ENCODE measurements around the gene LOXHD1. TPM values are rescaled to one million over a fixed set of nuclear protein-coding genes. Genes with fewer than 3 reads are reported as not detected.

Gene LOXHD1
- total and polyA plus RNA-seq, 2 of the 4 experiments (the other 2 are of a cell fraction) = not detected

- Histone ChIP-seq H3K27ac (ENCODE audit: insufficient read depth, low read length) (no peak overlapping the region), H3K9me3 (ENCODE audit: control insufficient read depth, insufficient read depth, low read length) (no peaks in the 10 kb centered on the region), H3K36me3 (ENCODE audit: control insufficient read depth, insufficient read depth, low read length) (no peaks in the 10 kb centered on the region), H3K9ac (ENCODE audit: low read depth, low read length) (no peak overlapping the region), H4K8ac (ENCODE audit: low read depth in 2 of 2, low read length in 2 of 2) (no peak overlapping the region), H3K4ac (ENCODE audit: low read depth, low read length) (no peak overlapping the region), H3K56ac (ENCODE audit: extremely low read depth, insufficient read depth, low read length) (no peak overlapping the region), H2AK9ac (replicated peaks; ENCODE audit: low read depth, low read length, poor library complexity) (no peak overlapping the region), H3K18ac (ENCODE audit: low read depth, low read length) (no peak overlapping the region), H3K14ac (replicated peaks; ENCODE audit: low read depth, low read length) (no peak overlapping the region), H3K23ac (ENCODE audit: low read depth, low read length) (no peak overlapping the region), H3K4me1 (ENCODE audit: control insufficient read depth, insufficient read depth, low read length) (no peaks in the 10 kb centered on the region), H3K79me1 (ENCODE audit: low read depth in 1 of 2, low read length in 2 of 2) (no peaks in the 10 kb centered on the region), H4K91ac (ENCODE audit: insufficient read depth, low read depth, low read length) (no peak overlapping the region), H4K20me1 (ENCODE audit: insufficient read depth, low read length) (no peaks in the 10 kb centered on the region), H2AK5ac (ENCODE audit: low read depth, low read length) (no peak overlapping the region), H3K4me2 (ENCODE audit: low read depth, low read length) (no peak overlapping the region), H2BK5ac (ENCODE audit: low read depth, low read length, poor library complexity, severe bottlenecking) (no peak overlapping the region), H2BK120ac (ENCODE audit: low read depth, low read length) (no peak overlapping the region), H3K27me3 (ENCODE audit: control insufficient read depth, insufficient read depth, low read length) (no peaks in the 10 kb centered on the region), H2BK20ac (ENCODE audit: low read depth, low read length) (no peak overlapping the region), H2BK15ac (ENCODE audit: low read depth, low read length) (no peak overlapping the region), H2AFZ (replicated peaks; ENCODE audit: low read length, poor library complexity) (no peak overlapping the region), H3K9me1 (ENCODE audit: insufficient read depth, low read length) (no peaks in the 10 kb centered on the region), H4K5ac (ENCODE audit: low read depth, low read length) (no peak overlapping the region), H3K4me3 (ENCODE audit: insufficient read depth, low read depth, low read length) (no peak overlapping the region)
- in situ Hi-C loops (cut with MboI; ENCODE audit: low sequenced_read_pairs) = no loop called here
- ChIA-PET CTCF (no interaction called here), POLR2A (ENCODE audit: unreplicated experiment) (no interaction called here)
- TF ChIP-seq, protein P1, sequence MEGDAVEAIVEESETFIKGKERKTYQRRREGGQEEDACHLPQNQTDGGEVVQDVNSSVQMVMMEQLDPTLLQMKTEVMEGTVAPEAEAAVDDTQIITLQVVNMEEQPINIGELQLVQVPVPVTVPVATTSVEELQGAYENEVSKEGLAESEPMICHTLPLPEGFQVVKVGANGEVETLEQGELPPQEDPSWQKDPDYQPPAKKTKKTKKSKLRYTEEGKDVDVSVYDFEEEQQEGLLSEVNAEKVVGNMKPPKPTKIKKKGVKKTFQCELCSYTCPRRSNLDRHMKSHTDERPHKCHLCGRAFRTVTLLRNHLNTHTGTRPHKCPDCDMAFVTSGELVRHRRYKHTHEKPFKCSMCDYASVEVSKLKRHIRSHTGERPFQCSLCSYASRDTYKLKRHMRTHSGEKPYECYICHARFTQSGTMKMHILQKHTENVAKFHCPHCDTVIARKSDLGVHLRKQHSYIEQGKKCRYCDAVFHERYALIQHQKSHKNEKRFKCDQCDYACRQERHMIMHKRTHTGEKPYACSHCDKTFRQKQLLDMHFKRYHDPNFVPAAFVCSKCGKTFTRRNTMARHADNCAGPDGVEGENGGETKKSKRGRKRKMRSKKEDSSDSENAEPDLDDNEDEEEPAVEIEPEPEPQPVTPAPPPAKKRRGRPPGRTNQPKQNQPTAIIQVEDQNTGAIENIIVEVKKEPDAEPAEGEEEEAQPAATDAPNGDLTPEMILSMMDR (conservative IDR thresholded peaks at IDR 0.05; ENCODE audit: low read depth, low read length) = no peak
- no peak for TF ChIP-seq MAFK (IDR thresholded peaks at IDR 0.05; ENCODE audit: low read depth, low read length)
- TF ChIP-seq CHD1 (IDR thresholded peaks at IDR 0.05; ENCODE audit: low read depth, low read length) = no peak
- TF ChIP-seq MXI1 (IDR thresholded peaks at IDR 0.05; ENCODE audit: borderline replicate concordance, low read depth, low read length) = no peak
- no peak for TF ChIP-seq RCOR1 (IDR thresholded peaks at IDR 0.05; ENCODE audit: insufficient replicate concordance, low read length)
- TF ChIP-seq RAD21 (IDR thresholded peaks at IDR 0.05; ENCODE audit: low read length) = no peak
- TF ChIP-seq RFX5 (IDR thresholded peaks at IDR 0.05; ENCODE audit: low read depth, low read length) = no peak
- no peak for TF ChIP-seq SMC3 (IDR thresholded peaks at IDR 0.05; ENCODE audit: low read depth, low read length)
- no peak for TF ChIP-seq MAZ (IDR thresholded peaks at IDR 0.05; ENCODE audit: borderline replicate concordance, low read depth, low read length)
- TF ChIP-seq CEBPB (IDR thresholded peaks at IDR 0.05; ENCODE audit: low read depth, low read length) = no peak
- TF ChIP-seq, protein P2, sequence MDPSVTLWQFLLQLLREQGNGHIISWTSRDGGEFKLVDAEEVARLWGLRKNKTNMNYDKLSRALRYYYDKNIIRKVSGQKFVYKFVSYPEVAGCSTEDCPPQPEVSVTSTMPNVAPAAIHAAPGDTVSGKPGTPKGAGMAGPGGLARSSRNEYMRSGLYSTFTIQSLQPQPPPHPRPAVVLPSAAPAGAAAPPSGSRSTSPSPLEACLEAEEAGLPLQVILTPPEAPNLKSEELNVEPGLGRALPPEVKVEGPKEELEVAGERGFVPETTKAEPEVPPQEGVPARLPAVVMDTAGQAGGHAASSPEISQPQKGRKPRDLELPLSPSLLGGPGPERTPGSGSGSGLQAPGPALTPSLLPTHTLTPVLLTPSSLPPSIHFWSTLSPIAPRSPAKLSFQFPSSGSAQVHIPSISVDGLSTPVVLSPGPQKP (IDR thresholded peaks at IDR 0.05; ENCODE audit: borderline replicate concordance, low read depth, low read length) = no peak
- no peak for TF ChIP-seq BHLHE40 (IDR thresholded peaks at IDR 0.05; ENCODE audit: low read depth, low read length)
- no peak for TF ChIP-seq FOS (IDR thresholded peaks at IDR 0.05; ENCODE audit: low read depth, low read length)
- TF ChIP-seq, protein P3, sequence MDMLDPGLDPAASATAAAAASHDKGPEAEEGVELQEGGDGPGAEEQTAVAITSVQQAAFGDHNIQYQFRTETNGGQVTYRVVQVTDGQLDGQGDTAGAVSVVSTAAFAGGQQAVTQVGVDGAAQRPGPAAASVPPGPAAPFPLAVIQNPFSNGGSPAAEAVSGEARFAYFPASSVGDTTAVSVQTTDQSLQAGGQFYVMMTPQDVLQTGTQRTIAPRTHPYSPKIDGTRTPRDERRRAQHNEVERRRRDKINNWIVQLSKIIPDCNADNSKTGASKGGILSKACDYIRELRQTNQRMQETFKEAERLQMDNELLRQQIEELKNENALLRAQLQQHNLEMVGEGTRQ (IDR thresholded peaks at IDR 0.05; ENCODE audit: low read depth, low read length) = no peak
- ATAC-seq (ENCODE audit: low read depth) (no peak), DNase-seq (no peak)
- WGBS, 2 experiments (ENCODE audit: extremely low coverage in 2 of 2, insufficient read length in 1 of 2) = no CpG with 5 or more reads among the region's 3 CpGs
- dilution Hi-C loops (cut with HindIII; ENCODE audit: low sequenced_read_pairs, unreplicated experiment) = no loop called here
- no TSS peak for BruUV-seq (replicated peaks)
- intact Hi-C loops (cut with micrococcal nuclease) = no loop called here
These were observed 129.0 kb downstream of the LOXHD1 start for GRCh38 chr18:46528037-46528436.
